ENCODE results near the gene ROR1. TPM values are rescaled to one million over a fixed set of nuclear protein-coding genes. Genes with fewer than 3 reads are reported as not detected.

The ROR1 gene
- total and polyA plus RNA-seq, 9 of the 15 experiments (the other 6 are each of a cell fraction or from before 2014, with no cell fraction given), result 0.02 TPM; not detected in 8

DNA sequence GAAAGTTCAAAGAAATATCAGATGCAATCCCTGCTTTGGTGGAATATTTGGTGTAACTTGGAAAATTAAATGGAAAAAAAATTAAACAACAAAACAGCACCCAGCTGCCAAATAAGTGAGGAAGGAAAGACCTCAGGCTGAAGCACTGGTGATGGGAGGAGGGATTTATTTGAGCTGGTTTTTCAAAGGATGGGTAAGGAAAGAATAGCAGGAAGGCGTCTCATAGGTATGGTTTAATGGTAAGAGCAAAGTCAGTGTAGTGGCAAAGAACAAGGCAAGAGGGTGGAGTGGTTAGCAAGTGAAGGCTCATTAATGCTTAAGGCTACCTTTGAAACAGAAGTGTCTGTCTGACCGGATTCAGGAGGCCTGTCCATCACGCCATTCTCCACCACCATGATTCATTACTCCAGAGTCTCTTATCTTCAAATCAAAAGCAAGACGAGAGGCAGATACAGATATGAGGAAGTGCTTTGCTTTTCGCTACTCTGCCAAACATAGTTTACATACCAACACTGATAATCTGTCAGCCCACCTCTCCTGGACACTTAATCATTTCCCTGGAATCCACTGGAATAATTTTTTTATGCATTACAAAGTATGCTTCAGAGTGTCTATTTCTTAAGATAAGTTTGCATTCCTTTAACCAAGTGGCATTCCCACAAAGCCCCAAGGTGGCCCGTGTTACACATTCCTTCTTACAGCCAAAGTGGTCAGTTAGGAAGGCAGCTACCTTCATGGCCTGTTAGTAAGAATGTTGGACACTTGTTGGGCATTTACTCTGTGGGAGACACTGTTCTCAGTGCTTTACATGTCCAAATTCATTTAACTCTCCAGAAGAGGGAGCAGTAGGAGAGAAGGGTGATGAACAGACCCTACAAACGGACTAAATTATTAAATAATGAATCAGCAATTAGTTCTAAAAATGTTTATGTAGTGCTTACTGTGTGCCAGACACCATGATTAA, 146.6 kb downstream of the ROR1 start (continued):
- TF ChIP-seq, protein P1, sequence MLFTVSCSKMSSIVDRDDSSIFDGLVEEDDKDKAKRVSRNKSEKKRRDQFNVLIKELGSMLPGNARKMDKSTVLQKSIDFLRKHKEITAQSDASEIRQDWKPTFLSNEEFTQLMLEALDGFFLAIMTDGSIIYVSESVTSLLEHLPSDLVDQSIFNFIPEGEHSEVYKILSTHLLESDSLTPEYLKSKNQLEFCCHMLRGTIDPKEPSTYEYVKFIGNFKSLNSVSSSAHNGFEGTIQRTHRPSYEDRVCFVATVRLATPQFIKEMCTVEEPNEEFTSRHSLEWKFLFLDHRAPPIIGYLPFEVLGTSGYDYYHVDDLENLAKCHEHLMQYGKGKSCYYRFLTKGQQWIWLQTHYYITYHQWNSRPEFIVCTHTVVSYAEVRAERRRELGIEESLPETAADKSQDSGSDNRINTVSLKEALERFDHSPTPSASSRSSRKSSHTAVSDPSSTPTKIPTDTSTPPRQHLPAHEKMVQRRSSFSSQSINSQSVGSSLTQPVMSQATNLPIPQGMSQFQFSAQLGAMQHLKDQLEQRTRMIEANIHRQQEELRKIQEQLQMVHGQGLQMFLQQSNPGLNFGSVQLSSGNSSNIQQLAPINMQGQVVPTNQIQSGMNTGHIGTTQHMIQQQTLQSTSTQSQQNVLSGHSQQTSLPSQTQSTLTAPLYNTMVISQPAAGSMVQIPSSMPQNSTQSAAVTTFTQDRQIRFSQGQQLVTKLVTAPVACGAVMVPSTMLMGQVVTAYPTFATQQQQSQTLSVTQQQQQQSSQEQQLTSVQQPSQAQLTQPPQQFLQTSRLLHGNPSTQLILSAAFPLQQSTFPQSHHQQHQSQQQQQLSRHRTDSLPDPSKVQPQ (CRISPR knock-in tag; IDR thresholded peaks at IDR 0.05; ENCODE audit: borderline replicate concordance), result no peak
- TF ChIP-seq, protein P2, sequence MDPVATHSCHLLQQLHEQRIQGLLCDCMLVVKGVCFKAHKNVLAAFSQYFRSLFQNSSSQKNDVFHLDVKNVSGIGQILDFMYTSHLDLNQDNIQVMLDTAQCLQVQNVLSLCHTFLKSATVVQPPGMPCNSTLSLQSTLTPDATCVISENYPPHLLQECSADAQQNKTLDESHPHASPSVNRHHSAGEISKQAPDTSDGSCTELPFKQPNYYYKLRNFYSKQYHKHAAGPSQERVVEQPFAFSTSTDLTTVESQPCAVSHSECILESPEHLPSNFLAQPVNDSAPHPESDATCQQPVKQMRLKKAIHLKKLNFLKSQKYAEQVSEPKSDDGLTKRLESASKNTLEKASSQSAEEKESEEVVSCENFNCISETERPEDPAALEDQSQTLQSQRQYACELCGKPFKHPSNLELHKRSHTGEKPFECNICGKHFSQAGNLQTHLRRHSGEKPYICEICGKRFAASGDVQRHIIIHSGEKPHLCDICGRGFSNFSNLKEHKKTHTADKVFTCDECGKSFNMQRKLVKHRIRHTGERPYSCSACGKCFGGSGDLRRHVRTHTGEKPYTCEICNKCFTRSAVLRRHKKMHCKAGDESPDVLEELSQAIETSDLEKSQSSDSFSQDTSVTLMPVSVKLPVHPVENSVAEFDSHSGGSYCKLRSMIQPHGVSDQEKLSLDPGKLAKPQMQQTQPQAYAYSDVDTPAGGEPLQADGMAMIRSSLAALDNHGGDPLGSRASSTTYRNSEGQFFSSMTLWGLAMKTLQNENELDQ (CRISPR knock-in tag; IDR thresholded peaks at IDR 0.05; ENCODE audit: borderline replicate concordance), result no peak
- TF ChIP-seq, protein P3, sequence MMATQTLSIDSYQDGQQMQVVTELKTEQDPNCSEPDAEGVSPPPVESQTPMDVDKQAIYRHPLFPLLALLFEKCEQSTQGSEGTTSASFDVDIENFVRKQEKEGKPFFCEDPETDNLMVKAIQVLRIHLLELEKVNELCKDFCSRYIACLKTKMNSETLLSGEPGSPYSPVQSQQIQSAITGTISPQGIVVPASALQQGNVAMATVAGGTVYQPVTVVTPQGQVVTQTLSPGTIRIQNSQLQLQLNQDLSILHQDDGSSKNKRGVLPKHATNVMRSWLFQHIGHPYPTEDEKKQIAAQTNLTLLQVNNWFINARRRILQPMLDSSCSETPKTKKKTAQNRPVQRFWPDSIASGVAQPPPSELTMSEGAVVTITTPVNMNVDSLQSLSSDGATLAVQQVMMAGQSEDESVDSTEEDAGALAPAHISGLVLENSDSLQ (IDR thresholded peaks at IDR 0.05), result peak; percentile 62; the same call in 1 of the 2 replicates
- no peak for TF ChIP-seq ZNF175 (CRISPR knock-in tag; IDR thresholded peaks at IDR 0.05; ENCODE audit: low read depth)
- TF ChIP-seq, protein P4, sequence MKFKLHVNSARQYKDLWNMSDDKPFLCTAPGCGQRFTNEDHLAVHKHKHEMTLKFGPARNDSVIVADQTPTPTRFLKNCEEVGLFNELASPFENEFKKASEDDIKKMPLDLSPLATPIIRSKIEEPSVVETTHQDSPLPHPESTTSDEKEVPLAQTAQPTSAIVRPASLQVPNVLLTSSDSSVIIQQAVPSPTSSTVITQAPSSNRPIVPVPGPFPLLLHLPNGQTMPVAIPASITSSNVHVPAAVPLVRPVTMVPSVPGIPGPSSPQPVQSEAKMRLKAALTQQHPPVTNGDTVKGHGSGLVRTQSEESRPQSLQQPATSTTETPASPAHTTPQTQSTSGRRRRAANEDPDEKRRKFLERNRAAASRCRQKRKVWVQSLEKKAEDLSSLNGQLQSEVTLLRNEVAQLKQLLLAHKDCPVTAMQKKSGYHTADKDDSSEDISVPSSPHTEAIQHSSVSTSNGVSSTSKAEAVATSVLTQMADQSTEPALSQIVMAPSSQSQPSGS (CRISPR knock-in tag; IDR thresholded peaks at IDR 0.05), result no peak
- TF ChIP-seq, protein P5, sequence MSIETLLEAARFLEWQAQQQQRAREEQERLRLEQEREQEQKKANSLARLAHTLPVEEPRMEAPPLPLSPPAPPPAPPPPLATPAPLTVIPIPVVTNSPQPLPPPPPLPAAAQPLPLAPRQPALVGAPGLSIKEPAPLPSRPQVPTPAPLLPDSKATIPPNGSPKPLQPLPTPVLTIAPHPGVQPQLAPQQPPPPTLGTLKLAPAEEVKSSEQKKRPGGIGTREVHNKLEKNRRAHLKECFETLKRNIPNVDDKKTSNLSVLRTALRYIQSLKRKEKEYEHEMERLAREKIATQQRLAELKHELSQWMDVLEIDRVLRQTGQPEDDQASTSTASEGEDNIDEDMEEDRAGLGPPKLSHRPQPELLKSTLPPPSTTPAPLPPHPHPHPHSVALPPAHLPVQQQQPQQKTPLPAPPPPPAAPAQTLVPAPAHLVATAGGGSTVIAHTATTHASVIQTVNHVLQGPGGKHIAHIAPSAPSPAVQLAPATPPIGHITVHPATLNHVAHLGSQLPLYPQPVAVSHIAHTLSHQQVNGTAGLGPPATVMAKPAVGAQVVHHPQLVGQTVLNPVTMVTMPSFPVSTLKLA (conservative IDR thresholded peaks at IDR 0.05), result no peak
- no peak for TF ChIP-seq PRMT5 (CRISPR knock-in tag; IDR thresholded peaks at IDR 0.05)
- TF ChIP-seq, protein P6, sequence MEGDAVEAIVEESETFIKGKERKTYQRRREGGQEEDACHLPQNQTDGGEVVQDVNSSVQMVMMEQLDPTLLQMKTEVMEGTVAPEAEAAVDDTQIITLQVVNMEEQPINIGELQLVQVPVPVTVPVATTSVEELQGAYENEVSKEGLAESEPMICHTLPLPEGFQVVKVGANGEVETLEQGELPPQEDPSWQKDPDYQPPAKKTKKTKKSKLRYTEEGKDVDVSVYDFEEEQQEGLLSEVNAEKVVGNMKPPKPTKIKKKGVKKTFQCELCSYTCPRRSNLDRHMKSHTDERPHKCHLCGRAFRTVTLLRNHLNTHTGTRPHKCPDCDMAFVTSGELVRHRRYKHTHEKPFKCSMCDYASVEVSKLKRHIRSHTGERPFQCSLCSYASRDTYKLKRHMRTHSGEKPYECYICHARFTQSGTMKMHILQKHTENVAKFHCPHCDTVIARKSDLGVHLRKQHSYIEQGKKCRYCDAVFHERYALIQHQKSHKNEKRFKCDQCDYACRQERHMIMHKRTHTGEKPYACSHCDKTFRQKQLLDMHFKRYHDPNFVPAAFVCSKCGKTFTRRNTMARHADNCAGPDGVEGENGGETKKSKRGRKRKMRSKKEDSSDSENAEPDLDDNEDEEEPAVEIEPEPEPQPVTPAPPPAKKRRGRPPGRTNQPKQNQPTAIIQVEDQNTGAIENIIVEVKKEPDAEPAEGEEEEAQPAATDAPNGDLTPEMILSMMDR (IDR thresholded peaks at IDR 0.05 in 2 of 3, conservative IDR thresholded peaks at IDR 0.05 in 1 of 3; ENCODE audit: insufficient read depth in 2 of 3, low read depth in 1 of 3, low read length in 3 of 3), result peak in 1 of 3 experiments; percentile 15; a peak in 2 of 6 replicates
- TF ChIP-seq CHCHD3 (CRISPR knock-in tag; IDR thresholded peaks at IDR 0.05), result no peak
- TF ChIP-seq ZSCAN29 (IDR thresholded peaks at IDR 0.05), result no peak
- TF ChIP-seq, protein P7, sequence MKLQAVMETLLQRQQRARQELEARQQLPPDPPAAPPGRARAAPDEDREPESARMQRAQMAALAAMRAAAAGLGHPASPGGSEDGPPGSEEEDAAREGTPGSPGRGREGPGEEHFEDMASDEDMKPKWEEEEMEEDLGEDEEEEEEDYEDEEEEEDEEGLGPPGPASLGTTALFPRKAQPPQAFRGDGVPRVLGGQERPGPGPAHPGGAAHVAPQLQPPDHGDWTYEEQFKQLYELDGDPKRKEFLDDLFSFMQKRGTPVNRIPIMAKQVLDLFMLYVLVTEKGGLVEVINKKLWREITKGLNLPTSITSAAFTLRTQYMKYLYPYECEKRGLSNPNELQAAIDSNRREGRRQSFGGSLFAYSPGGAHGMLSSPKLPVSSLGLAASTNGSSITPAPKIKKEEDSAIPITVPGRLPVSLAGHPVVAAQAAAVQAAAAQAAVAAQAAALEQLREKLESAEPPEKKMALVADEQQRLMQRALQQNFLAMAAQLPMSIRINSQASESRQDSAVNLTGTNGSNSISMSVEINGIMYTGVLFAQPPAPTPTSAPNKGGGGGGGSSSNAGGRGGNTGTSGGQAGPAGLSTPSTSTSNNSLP (IDR thresholded peaks at IDR 0.05; ENCODE audit: borderline replicate concordance, low read depth, low read length), result no peak
